ENCODE data around the gene KCTD20. TPM values are rescaled to one million over a fixed set of nuclear protein-coding genes. Genes with fewer than 3 reads are reported as not detected.
"Not testable (repeated sequence)": the region's sequence is repeated elsewhere in the genome, so short reads cannot be mapped to it uniquely, and the experiment has no call there.

Gene KCTD20
- 100 to 1,000 TPM in 1 of 2 donors, 10 to 100 TPM in 1; 80.4 to 108 TPM for total RNA-seq
- 10 to 100 TPM; 52.8 to 59.0 TPM for polyA plus RNA-seq (ENCODE audit: insufficient read length in 2 of 2)
- long read RNA-seq, donor 1, full-length matches to known transcripts = 9 of 19 reads
- long read RNA-seq, donor 1, partial matches to known transcripts = 5 of 19 reads
- long read RNA-seq, donor 1, other reads (novel, unspliced or antisense) = 5 of 19 reads
- long read RNA-seq, donor 2, full-length matches to known transcripts = 5 of 10 reads
- long read RNA-seq, donor 2, partial matches to known transcripts = 5 of 10 reads
- long read RNA-seq, donor 2, other reads (novel, unspliced or antisense) = 0 of 10 reads
- long read RNA-seq, donor 3, full-length matches to known transcripts = 9 of 9 reads
- long read RNA-seq, donor 3, partial matches to known transcripts = 0 of 9 reads
- long read RNA-seq, donor 3, other reads (novel, unspliced or antisense) = 0 of 9 reads
- long read RNA-seq, donor 4, full-length matches to known transcripts = 6 of 6 reads
- long read RNA-seq, donor 4, partial matches to known transcripts = 0 of 6 reads
- long read RNA-seq, donor 4, other reads (novel, unspliced or antisense) = 0 of 6 reads

- H3K27me3 ChIP-seq (ENCODE audit: control insufficient read depth, insufficient read depth, low read length) = no peaks in the 10 kb centered on the region
- WGBS (ENCODE audit: insufficient coverage) = under 1% methylated on average over 86 of the region's 91 CpGs
- H3K9me3 ChIP-seq (ENCODE audit: control insufficient read depth, insufficient read depth, low read length) = no peaks in the 10 kb centered on the region
- peak within 1 kb of the TSS; percentile 96 for H3K27ac ChIP-seq (ENCODE audit: low read depth, low read length)
- peaks cover 14% of the 10 kb centered on the region for H3K4me1 ChIP-seq (ENCODE audit: control insufficient read depth, insufficient read depth, low read length)
- peak within 1 kb of the TSS; percentile 94 for H3K4me3 ChIP-seq (ENCODE audit: low read depth, low read length)
- peaks cover 2% of the 10 kb centered on the region for H3K36me3 ChIP-seq (ENCODE audit: control insufficient read depth, insufficient read depth, low read length)
- peak; percentile 72 to 96 (median 80) for DNase-seq (ENCODE audit: low read depth in 4 of 6, low spot score in 6 of 6)
Measured at GRCh38 chr6:36442671-36443470, at the start of gene KCTD20, which contains the start of gene PXT1. TSS of gene KCTD20 (plus strand) at chr6:36443000. CDS start at chr6:36470098, 27,098 bp downstream. TSS of gene PXT1 (minus strand) at chr6:36442854. CDS start at chr6:36426082, 16,772 bp downstream.

DNA sequence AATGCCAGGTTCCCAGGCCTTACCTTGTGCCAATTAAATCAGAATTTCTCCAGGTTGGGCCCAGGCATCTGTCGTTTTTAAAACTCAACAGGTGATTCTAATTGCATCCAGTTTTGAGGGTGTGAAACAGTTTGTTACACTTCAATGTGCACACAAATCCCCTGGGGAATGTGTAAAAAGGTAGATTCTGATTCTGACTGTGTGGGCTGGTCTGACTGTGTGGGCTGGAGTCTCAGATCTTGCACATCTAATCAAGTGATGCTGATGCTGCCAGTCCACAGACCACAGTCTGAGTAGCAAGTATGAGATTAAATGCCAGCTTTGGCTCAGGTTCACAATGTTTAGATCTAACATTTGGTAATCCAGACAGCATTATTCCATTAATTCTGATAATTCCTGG lies 42.8 kb upstream of the KCTD20 start:
- no peak overlapping the region for H3K27ac ChIP-seq (ENCODE audit: low read depth, low read length)
- H3K36me3 ChIP-seq (ENCODE audit: control insufficient read depth, insufficient read depth, low read length) = no peaks in the 10 kb centered on the region
- no peak for DNase-seq (ENCODE audit: low read depth in 4 of 6, low spot score in 6 of 6)
- H3K9me3 ChIP-seq (ENCODE audit: control insufficient read depth, insufficient read depth, low read length) = peaks cover 1% of the 10 kb centered on the region
- H3K27me3 ChIP-seq (ENCODE audit: control insufficient read depth, insufficient read depth, low read length) = no peaks in the 10 kb centered on the region
- no CpG with 5 or more reads among the region's 1 CpG for WGBS (ENCODE audit: insufficient coverage)
- no peaks in the 10 kb centered on the region for H3K4me1 ChIP-seq (ENCODE audit: control insufficient read depth, insufficient read depth, low read length)
- H3K4me3 ChIP-seq (ENCODE audit: low read depth, low read length) = no peak overlapping the region

DNA sequence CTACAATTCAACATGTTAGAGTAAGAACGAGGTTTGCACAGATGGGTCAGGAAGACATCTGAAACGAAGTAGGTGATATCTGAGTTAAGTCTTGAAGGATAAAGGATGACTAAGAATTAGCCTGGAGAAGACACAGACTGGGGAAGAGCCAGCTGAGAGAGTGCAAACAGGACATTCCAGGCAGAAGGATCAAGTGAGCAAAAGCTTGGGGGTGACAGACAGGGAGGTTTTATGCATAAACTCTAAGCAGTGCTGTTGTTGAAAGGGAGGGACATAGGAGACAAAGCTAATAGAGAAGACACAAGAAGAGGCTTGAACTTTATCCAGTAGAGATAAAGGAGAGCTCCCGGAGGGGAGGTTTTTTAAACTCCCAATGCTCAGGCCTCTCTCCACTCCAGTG lies 40.3 kb upstream of the KCTD20 start:
- Histone ChIP-seq H3K9me3 (ENCODE audit: control insufficient read depth, insufficient read depth, low read length) (peaks cover 1% of the 10 kb centered on the region), H3K4me3 (ENCODE audit: low read depth, low read length) (no peak overlapping the region), H3K36me3 (ENCODE audit: control insufficient read depth, insufficient read depth, low read length) (no peaks in the 10 kb centered on the region), H3K27me3 (ENCODE audit: control insufficient read depth, insufficient read depth, low read length) (no peaks in the 10 kb centered on the region), H3K27ac (ENCODE audit: low read depth, low read length) (no peak overlapping the region), H3K4me1 (ENCODE audit: control insufficient read depth, insufficient read depth, low read length) (no peaks in the 10 kb centered on the region)
- WGBS (ENCODE audit: insufficient coverage) = 80% methylated on average over 2 of the region's 3 CpGs
- no peak for DNase-seq (ENCODE audit: low read depth in 4 of 6, low spot score in 6 of 6)

GRCh38 chr6:36404164-36404563 lies 38.6 kb upstream of the KCTD20 start:
- H3K36me3 ChIP-seq (ENCODE audit: control insufficient read depth, insufficient read depth, low read length) = no peaks in the 10 kb centered on the region
- no peaks in the 10 kb centered on the region for H3K4me1 ChIP-seq (ENCODE audit: control insufficient read depth, insufficient read depth, low read length)
- H3K4me3 ChIP-seq (ENCODE audit: low read depth, low read length) = no peak overlapping the region
- DNase-seq (ENCODE audit: low read depth in 4 of 6, low spot score in 6 of 6) = no peak
- H3K27me3 ChIP-seq (ENCODE audit: control insufficient read depth, insufficient read depth, low read length) = no peaks in the 10 kb centered on the region
- WGBS (ENCODE audit: insufficient coverage) = no CpG with 5 or more reads among the region's 4 CpGs
- H3K27ac ChIP-seq (ENCODE audit: low read depth, low read length) = no peak overlapping the region
- H3K9me3 ChIP-seq (ENCODE audit: control insufficient read depth, insufficient read depth, low read length) = no peaks in the 10 kb centered on the region

DNA sequence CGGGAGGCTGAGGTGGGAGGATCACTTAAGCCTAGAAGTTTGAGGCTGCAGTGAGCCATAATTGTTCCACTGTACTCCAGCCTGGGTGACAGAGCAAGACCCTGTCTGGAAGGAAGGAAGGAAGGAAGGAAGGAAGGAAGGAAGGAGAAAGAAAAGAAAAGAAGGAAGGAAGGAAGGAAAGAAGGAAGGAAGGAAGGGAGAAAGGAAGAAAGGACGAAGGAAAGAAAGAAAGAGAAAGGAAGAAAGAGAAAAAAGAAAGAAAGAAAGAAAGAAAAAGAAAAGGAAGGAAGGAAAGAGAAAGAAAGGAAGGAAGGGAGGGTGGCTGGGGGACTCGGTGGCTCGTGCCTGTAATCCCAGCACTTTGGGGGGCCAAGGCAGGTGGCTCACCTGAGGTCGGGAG lies 33.1 kb upstream of the KCTD20 start:
- H3K4me3 ChIP-seq (ENCODE audit: low read depth, low read length); H3K4me1 ChIP-seq (ENCODE audit: control insufficient read depth, insufficient read depth, low read length); DNase-seq (ENCODE audit: low read depth in 4 of 6, low spot score in 6 of 6); H3K27me3 ChIP-seq (ENCODE audit: control insufficient read depth, insufficient read depth, low read length); H3K36me3 ChIP-seq (ENCODE audit: control insufficient read depth, insufficient read depth, low read length); H3K27ac ChIP-seq (ENCODE audit: low read depth, low read length); H3K9me3 ChIP-seq (ENCODE audit: control insufficient read depth, insufficient read depth, low read length): not testable (repeated sequence)
- 95% methylated on average over 4 of the region's 5 CpGs for WGBS (ENCODE audit: insufficient coverage)

GRCh38 chr6:36413489-36414480 lies 29.0 kb upstream of the KCTD20 start:
- WGBS (ENCODE audit: insufficient coverage) = 100% methylated on average over 2 of the region's 4 CpGs
- Histone ChIP-seq H3K36me3 (ENCODE audit: control insufficient read depth, insufficient read depth, low read length) (no peaks in the 10 kb centered on the region), H3K27ac (ENCODE audit: low read depth, low read length) (no peak overlapping the region), H3K27me3 (ENCODE audit: control insufficient read depth, insufficient read depth, low read length) (no peaks in the 10 kb centered on the region), H3K4me3 (ENCODE audit: low read depth, low read length) (no peak overlapping the region), H3K4me1 (ENCODE audit: control insufficient read depth, insufficient read depth, low read length) (no peaks in the 10 kb centered on the region), H3K9me3 (ENCODE audit: control insufficient read depth, insufficient read depth, low read length) (no peaks in the 10 kb centered on the region)
- DNase-seq (ENCODE audit: low read depth in 4 of 6, low spot score in 6 of 6) = no peak

DNA sequence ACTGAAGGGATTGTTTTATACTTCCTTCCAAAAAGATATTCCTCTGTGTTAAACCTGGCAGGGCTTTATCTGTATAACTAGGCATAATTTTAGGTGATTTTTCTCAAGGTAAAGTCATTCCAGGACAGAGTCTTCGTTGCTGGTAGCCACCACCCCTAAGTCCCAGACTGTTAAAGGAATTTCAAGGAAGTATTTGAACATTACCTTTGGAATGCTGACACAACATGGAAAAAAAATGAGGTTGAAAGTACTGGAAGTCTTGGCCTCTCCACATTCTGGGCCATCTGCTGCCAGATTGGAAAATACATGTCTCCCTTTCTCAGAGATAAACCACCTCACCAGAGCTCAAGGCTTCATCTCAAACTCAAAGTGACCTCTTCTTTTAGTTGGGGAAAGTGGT lies 28.3 kb upstream of the KCTD20 start:
- H3K4me1 ChIP-seq (ENCODE audit: control insufficient read depth, insufficient read depth, low read length) = no peaks in the 10 kb centered on the region
- no peaks in the 10 kb centered on the region for H3K36me3 ChIP-seq (ENCODE audit: control insufficient read depth, insufficient read depth, low read length)
- no CpG with 5 or more reads among the region's 1 CpG for WGBS (ENCODE audit: insufficient coverage)
- H3K4me3 ChIP-seq (ENCODE audit: low read depth, low read length) = no peak overlapping the region
- H3K27me3 ChIP-seq (ENCODE audit: control insufficient read depth, insufficient read depth, low read length) = no peaks in the 10 kb centered on the region
- H3K9me3 ChIP-seq (ENCODE audit: control insufficient read depth, insufficient read depth, low read length) = no peaks in the 10 kb centered on the region
- H3K27ac ChIP-seq (ENCODE audit: low read depth, low read length) = no peak overlapping the region
- DNase-seq (ENCODE audit: low read depth in 4 of 6, low spot score in 6 of 6) = no peak

DNA sequence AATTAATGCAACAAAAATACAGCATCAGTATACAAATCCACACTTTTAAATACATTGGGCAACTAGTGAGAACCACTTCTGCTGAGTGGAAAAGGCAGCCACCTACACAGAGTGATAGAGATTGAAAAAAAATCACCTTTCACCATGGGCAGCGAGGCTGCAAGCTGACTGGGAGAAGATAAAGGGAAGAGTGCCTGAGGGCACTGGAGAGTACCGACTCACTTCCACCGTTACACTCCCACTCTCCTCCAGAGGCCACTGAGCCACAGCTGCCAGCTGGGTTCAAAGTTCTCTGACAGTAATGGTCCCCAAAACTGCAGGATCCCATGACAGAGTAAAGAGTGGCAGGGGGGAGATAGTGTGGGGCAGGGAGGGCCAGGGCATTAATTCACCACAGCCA lies 24.2 kb upstream of the KCTD20 start:
- Histone ChIP-seq H3K4me3 (ENCODE audit: low read depth, low read length) (no peak overlapping the region), H3K27ac (ENCODE audit: low read depth, low read length) (no peak overlapping the region), H3K27me3 (ENCODE audit: control insufficient read depth, insufficient read depth, low read length) (no peaks in the 10 kb centered on the region), H3K9me3 (ENCODE audit: control insufficient read depth, insufficient read depth, low read length) (no peaks in the 10 kb centered on the region), H3K36me3 (ENCODE audit: control insufficient read depth, insufficient read depth, low read length) (no peaks in the 10 kb centered on the region), H3K4me1 (ENCODE audit: control insufficient read depth, insufficient read depth, low read length) (no peaks in the 10 kb centered on the region)
- DNase-seq (ENCODE audit: low read depth in 4 of 6, low spot score in 6 of 6) = no peak
- WGBS (ENCODE audit: insufficient coverage) = no CpG with 5 or more reads among the region's 3 CpGs

GRCh38 chr6:36419310-36419709 lies 23.5 kb upstream of the KCTD20 start:
- Histone ChIP-seq H3K9me3 (ENCODE audit: control insufficient read depth, insufficient read depth, low read length) (no peaks in the 10 kb centered on the region), H3K4me1 (ENCODE audit: control insufficient read depth, insufficient read depth, low read length) (no peaks in the 10 kb centered on the region), H3K27me3 (ENCODE audit: control insufficient read depth, insufficient read depth, low read length) (no peaks in the 10 kb centered on the region), H3K27ac (ENCODE audit: low read depth, low read length) (no peak overlapping the region), H3K4me3 (ENCODE audit: low read depth, low read length) (no peak overlapping the region), H3K36me3 (ENCODE audit: control insufficient read depth, insufficient read depth, low read length) (no peaks in the 10 kb centered on the region)
- DNase-seq (ENCODE audit: low read depth in 4 of 6, low spot score in 6 of 6) = no peak
- no CpG with 5 or more reads among the region's 1 CpG for WGBS (ENCODE audit: insufficient coverage)

All from spinal cord (tissue), 10 donors.